Esophagus squamous epithelium (tissue), 4 donors: ENCODE measurements around the gene MNT.

Experiments
- POLR2A ChIP-seq, 4 donors: fragments of 450-650 bp; IDR thresholded peaks; one replicate each; pipeline ENCODE4 v1.6.1; 2017; ENCODE audit warnings: antibody characterized with exemption in 4 of 4, mild to moderate bottlenecking in 4 of 4, moderate library complexity in 3 of 4
- TF ChIP-seq, protein P1 (sequence below), 6 experiments: fragments of 450-650 bp in 4 of 6; fragments of 200-600 bp in 2 of 6; sonication (generic) in 2 of 6; IDR thresholded peaks; one replicate each; pipeline ENCODE4 v1.5.1; 2016 to 2019; ENCODE audit warnings: antibody characterized with exemption in 6 of 6, mild to moderate bottlenecking in 4 of 6, moderate library complexity in 4 of 6

DNA sequence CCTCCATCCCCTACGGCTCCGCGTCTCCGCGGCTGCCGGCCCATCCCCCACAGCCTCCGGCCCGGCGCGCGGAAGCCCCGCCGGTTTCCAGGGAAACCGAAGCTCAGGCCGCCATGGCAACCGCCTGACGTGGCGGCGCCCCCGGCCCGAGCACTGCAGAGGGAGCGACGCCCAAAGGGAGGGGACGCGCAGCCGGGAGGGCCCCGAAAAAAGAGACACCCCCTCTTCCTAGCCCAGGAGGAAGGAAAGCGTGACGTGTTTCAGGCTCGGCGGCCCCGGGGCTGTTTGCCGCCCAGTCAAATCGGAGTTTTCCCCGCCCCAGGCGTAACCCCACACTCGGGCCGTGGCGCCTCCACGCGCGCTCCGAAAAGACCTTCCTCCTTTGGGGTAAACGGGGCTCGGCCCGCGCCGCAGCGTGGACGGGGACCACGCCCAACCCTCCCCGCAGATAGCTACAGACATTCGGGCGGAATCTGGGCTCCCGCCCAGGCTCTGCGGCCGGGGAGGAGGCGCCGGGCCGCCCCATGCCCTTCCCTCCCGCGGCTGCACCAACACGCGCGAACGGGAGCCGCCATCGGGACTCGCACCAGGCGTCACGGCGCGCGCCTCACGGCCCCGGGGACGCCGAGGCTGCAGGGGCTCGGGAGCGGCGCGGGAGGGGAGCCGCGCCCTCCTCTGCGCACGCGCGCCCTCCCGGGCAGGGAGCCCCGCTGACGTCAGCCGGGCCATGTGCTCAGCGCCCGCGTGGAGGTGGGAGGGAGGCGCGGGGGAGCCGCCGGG lies 7.5 kb downstream of the MNT start:
- TF ChIP-seq, protein P1, sequence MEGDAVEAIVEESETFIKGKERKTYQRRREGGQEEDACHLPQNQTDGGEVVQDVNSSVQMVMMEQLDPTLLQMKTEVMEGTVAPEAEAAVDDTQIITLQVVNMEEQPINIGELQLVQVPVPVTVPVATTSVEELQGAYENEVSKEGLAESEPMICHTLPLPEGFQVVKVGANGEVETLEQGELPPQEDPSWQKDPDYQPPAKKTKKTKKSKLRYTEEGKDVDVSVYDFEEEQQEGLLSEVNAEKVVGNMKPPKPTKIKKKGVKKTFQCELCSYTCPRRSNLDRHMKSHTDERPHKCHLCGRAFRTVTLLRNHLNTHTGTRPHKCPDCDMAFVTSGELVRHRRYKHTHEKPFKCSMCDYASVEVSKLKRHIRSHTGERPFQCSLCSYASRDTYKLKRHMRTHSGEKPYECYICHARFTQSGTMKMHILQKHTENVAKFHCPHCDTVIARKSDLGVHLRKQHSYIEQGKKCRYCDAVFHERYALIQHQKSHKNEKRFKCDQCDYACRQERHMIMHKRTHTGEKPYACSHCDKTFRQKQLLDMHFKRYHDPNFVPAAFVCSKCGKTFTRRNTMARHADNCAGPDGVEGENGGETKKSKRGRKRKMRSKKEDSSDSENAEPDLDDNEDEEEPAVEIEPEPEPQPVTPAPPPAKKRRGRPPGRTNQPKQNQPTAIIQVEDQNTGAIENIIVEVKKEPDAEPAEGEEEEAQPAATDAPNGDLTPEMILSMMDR (IDR thresholded peaks at IDR 0.05): no peak
- peak in 3 of 4 donors; percentile 43 to 90 (median 71) for TF ChIP-seq POLR2A (IDR thresholded peaks at IDR 0.05)
